Loucy (cell line): ENCODE measurements around the gene PSEN1.

ENCODE experiments used
- H2AFZ ChIP-seq: fragments of 200-600 bp; sonication (generic); 2 replicates; pipeline ENCODE4 v1.6.0; 2016; ENCODE audit warnings: antibody characterized with exemption, mild to moderate bottlenecking, low read length, moderate library complexity
- H3F3A ChIP-seq: fragments of 200-600 bp; 2 replicates; pipeline ENCODE4 v1.6.0; 2016; ENCODE audit warnings: antibody characterized with exemption, low read depth, mild to moderate bottlenecking
- H3K27me3 ChIP-seq: fragments of 200-600 bp; sonication (generic); 2 replicates; pipeline ENCODE4 v1.6.1; 2014; ENCODE audit warnings: low read length, mild to moderate bottlenecking; ENCODE audit not compliant: insufficient read depth, poor library complexity, severe bottlenecking
- H3K36me3 ChIP-seq: fragments of 200-600 bp; sonication (generic); 2 replicates; pipeline ENCODE4 v1.6.1; 2016; ENCODE audit warnings: low read length; ENCODE audit not compliant: insufficient read depth
- H3K4me1 ChIP-seq: fragments of 200-600 bp; sonication (generic); 2 replicates; pipeline ENCODE4 v1.5.1; 2014; ENCODE audit warnings: low read length, mild to moderate bottlenecking; ENCODE audit not compliant: insufficient read depth, poor library complexity, severe bottlenecking
- H3K4me2 ChIP-seq: fragments of 200-600 bp; sonication (generic); 2 replicates; pipeline ENCODE4 v1.6.0; 2014; ENCODE audit warnings: antibody characterized with exemption, low read length, low read depth, mild to moderate bottlenecking; ENCODE audit not compliant: poor library complexity, severe bottlenecking
- H3K4me3 ChIP-seq: fragments of 200-600 bp; sonication (generic); 2 replicates; pipeline ENCODE4 v1.5.1; 2014; ENCODE audit warnings: low read length, mild to moderate bottlenecking, mixed read lengths; ENCODE audit not compliant: poor library complexity, severe bottlenecking
- H3K79me2 ChIP-seq: fragments of 200-600 bp; sonication (generic); 2 replicates; pipeline ENCODE4 v1.6.1; 2014; ENCODE audit warnings: low read length; ENCODE audit not compliant: insufficient read depth
- H3K9ac ChIP-seq: fragments of 200-600 bp; sonication (generic); 2 replicates; pipeline ENCODE4 v1.6.0; 2014; ENCODE audit warnings: mild to moderate bottlenecking, low read depth, low read length, moderate library complexity; ENCODE audit not compliant: poor library complexity, severe bottlenecking
- H3K9me2 ChIP-seq: fragments of 200-600 bp; sonication (generic); replicated peaks from 2 replicates; pipeline ENCODE4 v1.6.1; 2016; ENCODE audit warnings: low read depth, low read length, mixed read lengths
- H3K9me3 ChIP-seq: fragments of 200-600 bp; sonication (generic); 2 replicates; pipeline ENCODE4 v1.6.1; 2014; ENCODE audit warnings: mild to moderate bottlenecking, antibody characterized with exemption, low read length, low read depth; ENCODE audit not compliant: insufficient read depth
- H4K20me1 ChIP-seq: fragments of 200-600 bp; sonication (generic); 2 replicates; pipeline ENCODE4 v1.6.0; 2014; ENCODE audit warnings: antibody characterized with exemption, low read length, mild to moderate bottlenecking; ENCODE audit not compliant: insufficient read depth, poor library complexity, severe bottlenecking
- CTCF ChIP-seq: fragments of 200-600 bp; sonication (generic); conservative IDR thresholded peaks from 2 replicates; pipeline ENCODE4 v1.5.1; 2014; ENCODE audit warnings: mild to moderate bottlenecking, antibody characterized with exemption, low read length
- EZH2phosphoT487 ChIP-seq: fragments of 200-600 bp; IDR thresholded peaks from 2 replicates; pipeline ENCODE4 v1.6.1; 2018; ENCODE audit warnings: antibody characterized with exemption, mild to moderate bottlenecking, moderate library complexity, borderline replicate concordance

The PSEN1 gene

GRCh38 chr14:73267474-73267873 is 131.2 kb downstream of the PSEN1 start:
- Histone ChIP-seq H3K27me3 (no peaks in the 10 kb centered on the region), H3K4me3 (no peak overlapping the region), H3K4me1 (no peaks in the 10 kb centered on the region), H3K9me3 (no peaks in the 10 kb centered on the region), H4K20me1 (no peaks in the 10 kb centered on the region), H3F3A (no peaks in the 10 kb centered on the region), H3K36me3 (no peaks in the 10 kb centered on the region), H3K4me2 (no peak overlapping the region), H3K9me2 (no peaks in the 10 kb centered on the region), H3K9ac (no peak overlapping the region), H2AFZ (no peak overlapping the region), H3K79me2 (no peaks in the 10 kb centered on the region)
- no peak for TF ChIP-seq EZH2phosphoT487
- no peak for TF ChIP-seq CTCF

GRCh38 chr14:73269729-73270531 is 133.6 kb downstream of the PSEN1 start:
- H3K27me3 ChIP-seq, result no peaks in the 10 kb centered on the region
- H3K9me3 ChIP-seq, result no peaks in the 10 kb centered on the region
- no peak overlapping the region for H2AFZ ChIP-seq
- no peaks in the 10 kb centered on the region for H3K79me2 ChIP-seq
- H3K36me3 ChIP-seq, result peaks cover 14% of the 10 kb centered on the region; the same call in 1 of the 2 replicates
- no peaks in the 10 kb centered on the region for H4K20me1 ChIP-seq
- TF ChIP-seq CTCF (no peak), EZH2phosphoT487 (no peak)
- no peaks in the 10 kb centered on the region for H3K4me1 ChIP-seq
- no peak overlapping the region for H3K9ac ChIP-seq
- H3K9me2 ChIP-seq, result no peaks in the 10 kb centered on the region
- no peak overlapping the region for H3K4me3 ChIP-seq
- no peak overlapping the region for H3K4me2 ChIP-seq
- H3F3A ChIP-seq, result no peaks in the 10 kb centered on the region

- no peak for TF ChIP-seq CTCF
- no peak for TF ChIP-seq EZH2phosphoT487
- Histone ChIP-seq H3K79me2 (no peaks in the 10 kb centered on the region), H3K27me3 (no peaks in the 10 kb centered on the region), H3K4me1 (no peaks in the 10 kb centered on the region), H2AFZ (no peak overlapping the region), H3K4me3 (no peak overlapping the region), H3K9ac (no peak overlapping the region), H4K20me1 (no peaks in the 10 kb centered on the region), H3K9me2 (no peaks in the 10 kb centered on the region), H3K4me2 (no peak overlapping the region), H3K9me3 (no peaks in the 10 kb centered on the region), H3K36me3 (peaks cover 38% of the 10 kb centered on the region; the same call in 1 of the 2 replicates), H3F3A (no peaks in the 10 kb centered on the region)
These were observed 136.1 kb downstream of the PSEN1 start for GRCh38 chr14:73272393-73272792.
